ENCODE data around the gene RHNO1.

The RHNO1 gene, protein sequence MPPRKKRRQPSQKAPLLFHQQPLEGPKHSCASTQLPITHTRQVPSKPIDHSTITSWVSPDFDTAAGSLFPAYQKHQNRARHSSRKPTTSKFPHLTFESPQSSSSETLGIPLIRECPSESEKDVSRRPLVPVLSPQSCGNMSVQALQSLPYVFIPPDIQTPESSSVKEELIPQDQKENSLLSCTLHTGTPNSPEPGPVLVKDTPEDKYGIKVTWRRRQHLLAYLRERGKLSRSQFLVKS

DNA sequence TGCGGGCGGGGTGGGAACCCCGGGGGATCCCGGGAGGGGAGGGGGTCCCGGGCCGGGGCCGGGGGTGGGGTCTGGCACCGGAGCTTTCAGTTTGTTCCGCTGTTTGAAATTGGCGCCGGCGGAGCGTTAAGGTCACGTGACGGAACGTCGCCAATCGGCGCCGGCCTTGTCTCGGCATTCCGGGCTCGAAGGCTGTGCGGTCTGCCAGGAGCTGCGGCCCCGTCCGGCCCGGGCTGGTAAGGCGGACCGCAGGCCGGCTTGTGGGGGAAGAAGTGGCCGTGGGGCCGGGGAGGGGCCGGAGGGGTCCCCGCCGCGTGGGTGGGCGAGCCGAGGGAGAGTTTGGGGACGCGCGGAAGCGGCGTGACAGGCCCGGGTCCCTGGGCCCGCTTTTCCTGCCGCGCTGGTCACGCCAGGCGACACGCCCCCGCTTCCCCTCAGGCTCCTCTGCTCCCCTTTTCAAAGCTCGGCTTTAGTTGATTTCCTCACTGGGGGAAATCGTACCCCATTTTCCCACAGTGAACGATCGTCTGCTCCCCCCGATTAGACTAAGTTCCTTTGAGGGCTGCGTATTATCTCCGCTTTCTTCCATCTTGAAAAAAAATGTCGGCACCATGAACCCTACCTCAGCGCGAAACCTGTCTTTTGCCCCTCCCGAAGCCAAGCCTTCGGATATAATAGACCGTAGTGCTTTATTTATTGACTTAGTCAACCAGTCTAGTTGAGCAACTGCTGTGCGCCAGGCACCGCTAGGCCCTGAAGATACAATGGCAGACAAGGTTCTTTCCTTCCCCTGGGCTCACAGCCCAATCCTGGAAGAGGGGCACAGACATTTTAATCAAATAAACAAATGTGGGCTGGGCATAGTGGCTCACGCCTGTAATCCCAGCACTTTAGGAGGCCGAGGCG is at the start of gene RHNO1, which contains the start of gene FOXM1:
Gene RHNO1, plus strand, starts transcription at position 177 of the 906 bp plus-strand sequence. CDS start 8,144 bp downstream, outside the sequence.
Gene FOXM1, minus strand, starts transcription at position 128 of the 906 bp plus-strand sequence. CDS start 2,696 bp downstream, outside the sequence.
- peak; percentile 50 to 65 for DNase-seq

DNA sequence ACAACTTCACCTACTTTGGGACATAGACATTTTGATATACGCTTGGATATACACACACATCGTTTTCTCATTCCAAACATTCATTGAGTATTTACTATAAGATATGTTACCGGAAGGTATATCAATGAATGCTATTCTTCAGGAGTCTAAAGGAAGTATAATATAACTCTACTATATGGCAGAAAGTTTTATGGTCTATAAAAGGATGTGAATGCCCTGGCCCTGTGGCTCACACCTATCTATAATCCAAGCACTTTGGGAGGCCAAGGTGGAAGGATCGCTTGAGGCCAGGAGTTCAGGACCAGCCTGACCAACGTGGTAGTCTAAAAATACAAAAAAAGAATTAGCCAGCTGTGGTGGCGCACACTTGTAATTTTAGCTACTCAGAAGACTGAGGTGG is 47.7 kb upstream of the RHNO1 start:
- no peak for DNase-seq

DNA sequence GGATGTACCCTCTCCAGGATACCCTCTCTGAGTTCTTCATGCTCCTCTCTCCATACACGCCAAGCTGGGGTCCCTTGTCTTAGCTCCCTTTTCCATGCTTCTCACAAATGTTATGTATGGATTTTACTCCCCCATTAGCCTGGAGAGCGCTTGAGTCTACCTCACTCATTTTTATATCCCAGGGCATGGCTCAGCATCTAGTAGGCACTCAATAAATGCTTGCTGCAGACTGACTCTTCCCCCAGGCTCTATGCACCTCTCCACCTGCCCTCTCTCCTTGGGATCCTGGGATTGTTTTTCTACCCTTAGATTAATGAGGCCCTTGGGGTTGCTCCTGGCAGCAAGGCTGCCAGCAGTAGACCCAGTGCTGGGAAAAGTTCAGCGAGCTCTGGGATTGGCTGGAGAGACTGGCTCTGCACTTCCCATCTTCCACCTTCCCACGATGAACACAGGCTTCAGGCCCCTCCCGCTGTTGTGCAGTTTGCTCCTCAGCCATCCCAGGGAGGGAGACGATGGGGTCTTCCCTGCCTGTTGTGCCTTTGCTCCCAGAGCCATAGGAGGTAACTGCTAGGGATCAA is 44.4 kb upstream of the RHNO1 start:
- DNase-seq: no peak

DNA sequence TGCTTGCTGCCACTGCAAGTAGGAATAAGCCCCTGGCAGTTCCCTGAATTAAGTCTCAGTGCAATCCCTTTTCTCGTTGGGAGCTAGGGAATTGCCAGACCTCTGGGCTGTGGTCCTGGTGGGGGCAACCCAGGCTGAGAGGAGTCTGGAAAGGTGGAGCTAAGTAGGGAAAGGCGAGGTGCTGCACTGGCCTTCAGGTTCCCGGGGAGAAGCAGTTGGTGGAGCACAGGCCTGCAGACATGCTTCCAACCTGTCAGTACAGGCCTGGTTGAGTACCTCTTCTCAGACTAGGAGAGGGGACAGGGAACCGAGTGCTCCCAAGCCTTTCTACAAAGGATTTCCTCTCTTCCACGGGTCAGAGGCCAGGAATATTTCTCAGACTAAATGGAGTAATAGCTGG is 43.7 kb upstream of the RHNO1 start:
- peak; percentile 39 to 42 for DNase-seq

DNA sequence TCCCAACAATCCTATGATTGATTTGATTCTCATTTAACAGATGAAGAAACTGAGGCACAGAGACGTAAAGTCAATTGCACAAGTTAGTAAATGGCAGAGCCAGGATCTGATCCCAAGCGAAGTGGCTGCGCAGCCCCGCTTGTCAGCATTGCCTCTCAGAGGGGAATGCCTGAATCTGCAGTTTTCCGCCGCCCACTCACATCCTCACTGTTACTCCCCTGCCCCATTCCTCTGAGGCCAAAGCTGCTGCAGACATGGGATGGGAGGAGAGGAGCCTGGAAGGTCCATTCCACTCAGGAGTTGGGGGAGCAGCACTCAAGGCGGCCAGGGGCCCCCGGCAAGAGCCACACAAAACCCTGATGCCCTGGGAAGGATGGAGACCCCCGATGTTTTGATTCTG is 43.2 kb upstream of the RHNO1 start:
- no peak for DNase-seq

DNA sequence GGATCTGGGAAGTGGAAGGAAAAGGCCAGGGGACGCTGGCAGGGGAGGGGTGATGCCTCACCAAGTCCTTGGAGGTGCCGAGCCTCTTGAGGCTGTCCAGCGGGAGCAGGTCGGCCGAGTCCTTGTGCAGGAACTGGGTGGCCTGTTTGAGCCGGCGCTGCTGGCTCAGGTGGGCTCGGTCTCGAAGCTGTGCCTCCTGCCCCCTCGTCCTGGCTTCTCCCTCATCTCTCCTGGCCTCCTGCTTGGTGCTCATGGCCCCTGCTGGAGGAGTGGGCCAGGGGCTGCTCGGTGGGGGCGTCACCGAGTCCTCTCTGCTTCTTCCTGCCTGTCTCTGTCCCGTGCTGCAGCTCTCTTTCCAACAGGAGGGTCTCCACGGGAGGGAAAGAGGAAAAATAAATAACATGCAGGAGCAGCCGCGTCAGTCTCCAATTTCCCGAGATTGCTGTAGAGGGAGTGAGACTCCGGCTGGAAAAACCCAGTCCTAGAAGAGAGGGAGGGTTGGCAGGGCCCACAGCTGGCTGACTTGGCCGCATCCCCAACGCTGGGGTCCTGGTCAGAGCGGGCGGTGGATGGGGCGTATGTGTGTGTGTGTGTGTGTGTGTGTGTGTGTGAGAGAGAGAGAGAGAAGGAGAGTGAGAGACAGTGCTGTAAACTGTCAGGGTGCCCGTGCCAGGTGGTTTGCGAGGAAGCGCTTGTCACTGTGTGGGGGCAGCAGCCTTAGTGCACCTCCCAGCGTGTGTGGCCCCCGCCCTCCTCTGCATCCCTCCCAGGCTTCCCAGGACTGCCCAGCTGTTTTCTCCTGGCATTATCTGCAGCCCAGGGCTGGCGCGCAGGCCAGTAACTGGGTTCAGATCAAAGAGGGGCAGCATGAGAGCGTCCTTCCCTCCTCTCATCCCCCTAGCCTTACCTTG is 42.2 kb upstream of the RHNO1 start, which contains the start of gene NRIP2:
Gene NRIP2, minus strand, starts transcription at position 455 of the 911 bp plus-strand sequence. Its CDS starts 52 bp downstream, at position 403.
- no peak for DNase-seq

DNA sequence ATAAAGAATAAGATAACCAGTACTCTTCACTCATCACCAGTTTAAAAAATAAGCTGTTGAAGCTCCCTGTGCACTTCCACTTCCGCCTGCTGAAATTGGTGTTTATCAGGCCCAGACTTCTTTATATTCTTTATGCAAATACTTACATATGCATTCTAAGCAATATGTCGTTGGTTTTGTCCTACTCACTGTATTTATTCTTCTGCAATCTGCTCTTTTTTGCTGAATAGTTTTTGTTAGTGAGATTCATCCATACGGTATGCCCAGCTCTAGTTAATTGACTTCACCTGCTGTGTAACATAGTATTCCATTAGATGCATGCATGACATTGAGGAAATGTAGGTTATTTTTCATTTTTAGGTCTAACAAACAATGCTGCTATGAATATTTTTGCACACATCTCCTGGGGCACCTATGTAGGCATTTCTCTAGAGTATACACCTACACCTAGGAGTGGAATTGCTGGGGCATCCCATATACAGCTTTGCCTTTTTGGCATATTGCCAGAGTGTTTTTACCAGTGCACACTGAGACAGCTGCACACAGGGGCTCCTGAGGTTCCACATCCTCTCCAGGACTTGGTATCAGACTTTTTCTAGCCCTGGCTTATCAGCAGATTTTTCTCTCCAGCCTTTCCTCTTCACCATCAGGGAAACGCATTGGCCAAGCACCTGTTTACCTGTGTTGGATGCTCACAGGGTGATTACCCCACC is 41.2 kb upstream of the RHNO1 start:
- no peak for DNase-seq

DNA sequence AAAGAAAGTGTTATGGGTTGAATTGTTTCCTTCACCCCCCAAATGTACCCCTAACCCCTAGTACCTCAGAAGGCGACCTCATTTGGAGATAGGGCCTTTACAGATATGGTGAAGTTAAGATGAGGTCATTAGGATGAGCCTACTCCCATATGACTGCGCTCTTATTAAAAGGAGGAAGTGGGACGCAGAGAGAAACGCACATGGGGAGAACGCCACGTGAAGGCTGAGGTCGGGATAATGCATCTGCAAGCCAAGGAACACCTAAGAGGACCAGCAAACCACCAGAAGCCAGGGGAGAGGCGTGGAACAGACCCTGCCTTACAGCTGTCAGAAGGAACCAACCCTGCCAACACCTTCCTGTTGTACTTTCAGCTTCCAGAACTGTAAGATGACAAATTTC is 40.4 kb upstream of the RHNO1 start:
- DNase-seq: no peak

DNA sequence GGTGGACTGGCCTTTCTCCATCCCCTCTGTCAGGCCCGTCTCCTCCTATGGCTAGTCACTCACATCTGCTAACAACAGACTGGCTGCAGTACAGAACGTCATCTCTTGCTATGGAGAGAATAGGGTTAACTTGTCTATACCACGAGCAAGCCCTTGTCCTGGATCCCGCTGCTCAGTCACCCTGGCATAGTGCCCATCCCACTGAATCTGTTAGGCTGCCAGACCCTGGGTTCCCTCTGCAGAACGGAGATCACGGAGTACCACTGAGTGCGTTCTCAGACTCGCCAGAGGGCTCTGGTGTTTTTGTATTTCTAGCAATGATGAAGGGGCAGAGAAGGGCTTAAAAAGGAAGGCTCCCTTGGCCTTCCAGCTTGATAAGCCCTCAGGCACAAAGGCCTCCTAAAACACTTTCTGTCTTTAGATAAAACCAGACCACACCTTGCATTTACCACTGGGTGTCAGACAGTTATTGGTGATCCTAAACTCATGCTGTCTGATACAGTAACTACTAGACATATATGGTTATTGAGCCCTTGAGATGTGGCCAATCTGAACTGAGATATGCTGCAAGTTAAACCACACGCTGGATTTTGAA is 35.9 kb upstream of the RHNO1 start:
- DNase-seq: no peak

DNA sequence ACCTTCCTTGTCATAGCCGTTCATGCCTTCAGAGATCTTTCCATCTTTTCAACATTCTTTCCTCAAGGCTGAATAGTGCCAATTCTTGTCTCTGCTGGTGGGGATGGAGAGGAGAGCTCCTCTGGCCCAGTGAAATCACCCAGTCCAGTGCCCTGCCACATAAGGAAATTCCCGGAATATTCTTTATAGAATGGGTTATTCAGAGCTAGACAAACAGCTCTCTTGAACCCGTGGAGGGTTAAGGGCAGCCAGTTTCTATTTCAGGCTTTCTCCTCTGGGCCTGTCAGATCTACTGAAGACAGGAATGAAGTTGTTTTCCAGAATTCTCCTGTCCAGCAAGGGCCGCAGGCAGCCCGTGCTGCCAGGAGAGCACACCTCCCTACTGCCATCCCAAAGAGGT is 34.1 kb upstream of the RHNO1 start:
- DNase-seq: no peak

DNA sequence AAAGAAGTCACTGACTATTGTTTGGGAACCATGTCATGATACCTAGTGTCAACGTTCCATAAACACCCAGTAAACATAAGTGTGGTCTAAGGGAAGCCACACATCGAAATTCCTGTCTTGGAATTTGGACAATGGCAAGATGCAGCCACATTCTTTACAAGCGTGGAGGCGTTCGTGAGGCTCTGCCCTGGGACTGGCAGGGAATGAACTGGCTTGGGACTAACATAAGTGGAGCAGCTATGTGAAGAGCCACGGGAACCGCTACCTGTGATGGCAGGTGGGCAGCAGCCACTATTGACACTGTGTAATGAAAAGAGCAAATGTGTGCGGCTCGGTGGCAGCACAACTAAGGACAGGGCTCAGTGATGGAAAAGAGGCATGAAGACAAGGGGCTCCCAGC is 32.2 kb upstream of the RHNO1 start:
- DNase-seq: no peak

DNA sequence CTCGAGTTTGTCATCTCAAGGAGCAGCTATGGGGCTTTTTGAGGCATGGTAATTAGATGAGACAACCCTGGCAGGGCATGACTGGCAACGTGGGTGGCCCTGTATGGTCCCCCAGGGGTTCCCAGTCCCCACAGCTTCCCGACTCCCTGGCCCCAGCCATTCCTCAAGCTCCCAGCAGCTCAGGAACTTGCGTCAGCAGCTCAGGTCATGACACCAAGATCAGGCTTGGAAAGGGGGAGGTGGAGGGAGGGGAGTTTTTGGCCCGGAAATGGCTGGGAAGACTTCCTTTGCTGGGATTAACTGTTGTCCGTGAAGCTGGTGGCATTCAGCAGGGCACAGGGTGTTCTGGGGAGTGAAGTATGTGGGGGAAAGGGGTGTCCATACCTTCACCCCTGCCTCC is 31.7 kb upstream of the RHNO1 start:
- DNase-seq: no peak

DNA sequence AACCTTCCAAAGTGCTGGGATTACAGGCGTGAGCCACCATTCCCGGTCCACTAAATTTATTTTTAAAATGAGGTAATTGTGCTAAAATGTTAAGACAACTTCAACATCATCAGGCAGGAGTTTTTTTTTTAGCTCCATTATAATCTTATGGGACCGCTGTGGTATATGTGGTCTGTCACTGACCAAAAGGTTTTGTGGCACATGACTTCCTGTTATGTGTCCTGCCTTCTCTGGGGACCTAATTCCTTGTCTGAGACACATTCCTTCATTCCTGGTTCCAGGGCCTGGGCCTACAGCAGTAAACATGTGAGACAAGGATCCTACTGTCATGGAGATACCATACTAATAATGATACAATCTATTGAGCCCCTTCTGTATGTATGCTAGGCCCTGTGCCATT is 25.1 kb upstream of the RHNO1 start:
- DNase-seq: no peak

DNA sequence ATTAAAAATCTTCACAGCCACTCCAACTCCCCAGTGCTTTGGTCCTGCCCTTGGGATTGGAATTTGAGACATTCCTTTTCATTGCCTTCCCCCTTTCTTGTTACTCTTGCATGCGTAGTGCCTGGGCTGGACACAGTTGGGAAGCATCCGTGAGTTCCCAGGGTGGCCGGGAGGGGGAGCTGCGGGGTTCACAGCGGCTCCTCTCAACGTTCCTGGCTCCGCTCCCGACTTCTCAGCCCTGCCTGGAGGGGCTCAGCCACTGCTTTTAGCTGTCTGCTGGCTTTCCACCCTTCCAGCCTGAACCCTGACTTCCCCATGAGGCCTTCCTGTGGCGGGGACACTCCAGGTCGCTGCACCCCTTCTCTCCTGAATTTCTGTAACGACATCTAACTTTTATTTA is 23.4 kb upstream of the RHNO1 start:
- DNase-seq: no peak

DNA sequence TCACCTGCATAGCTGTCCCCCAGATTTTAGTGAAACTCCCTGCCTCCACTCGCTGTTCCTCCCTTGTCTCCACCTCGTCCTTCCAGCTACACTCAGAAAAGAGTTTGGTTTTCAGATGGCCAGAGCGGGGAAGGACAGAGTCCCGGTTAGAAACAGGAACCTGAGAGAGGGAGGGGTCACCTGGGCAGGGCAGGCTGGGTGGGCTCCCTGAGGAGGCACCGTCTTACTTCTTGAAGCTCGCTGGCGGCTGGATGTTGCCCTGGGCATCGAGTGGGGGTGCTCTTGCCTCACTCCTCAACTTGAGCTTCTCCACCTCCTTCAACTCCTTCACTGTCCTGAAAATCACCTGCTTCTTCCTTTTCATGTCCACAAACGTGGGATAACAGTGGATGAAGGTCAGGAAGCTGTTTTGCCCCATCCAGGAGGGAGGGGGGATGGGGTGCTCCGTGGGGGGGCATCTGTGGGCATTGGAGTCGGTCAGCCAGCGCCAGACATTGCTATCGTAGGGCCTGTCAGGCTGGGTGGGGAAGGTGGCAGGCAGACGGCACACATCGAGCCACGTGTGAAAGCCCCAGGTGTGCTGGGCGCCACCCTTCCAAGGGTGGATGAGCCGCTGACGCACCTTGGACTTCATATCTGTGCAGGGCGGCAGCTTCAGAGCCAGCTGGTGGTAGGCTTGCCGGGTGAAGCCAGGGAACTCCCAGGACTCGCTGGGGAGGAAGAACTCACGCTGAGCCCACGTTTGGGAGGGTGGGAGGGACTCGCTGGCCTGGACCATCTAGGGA is 22.2 kb upstream of the RHNO1 start:
- no peak for DNase-seq

DNA sequence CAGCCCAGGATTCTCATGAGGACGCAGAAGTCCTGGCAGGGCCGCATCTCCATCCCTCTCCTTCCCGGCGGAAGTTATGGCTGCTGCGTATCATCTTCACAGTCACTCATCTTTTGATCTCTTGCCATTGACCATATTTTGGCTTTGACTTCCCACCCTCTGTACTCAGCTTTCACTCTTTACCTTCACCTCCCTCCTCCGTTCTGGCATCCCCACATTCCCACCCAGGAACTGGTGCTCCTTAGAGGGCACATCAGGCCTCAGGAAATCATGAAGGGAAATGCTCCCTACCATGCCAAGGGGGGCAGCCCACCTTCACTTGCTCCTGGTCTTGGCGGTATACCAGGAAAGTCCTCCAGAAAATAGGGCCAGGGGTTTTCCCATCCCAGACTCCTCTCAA is 21.5 kb upstream of the RHNO1 start:
- no peak for DNase-seq

DNA sequence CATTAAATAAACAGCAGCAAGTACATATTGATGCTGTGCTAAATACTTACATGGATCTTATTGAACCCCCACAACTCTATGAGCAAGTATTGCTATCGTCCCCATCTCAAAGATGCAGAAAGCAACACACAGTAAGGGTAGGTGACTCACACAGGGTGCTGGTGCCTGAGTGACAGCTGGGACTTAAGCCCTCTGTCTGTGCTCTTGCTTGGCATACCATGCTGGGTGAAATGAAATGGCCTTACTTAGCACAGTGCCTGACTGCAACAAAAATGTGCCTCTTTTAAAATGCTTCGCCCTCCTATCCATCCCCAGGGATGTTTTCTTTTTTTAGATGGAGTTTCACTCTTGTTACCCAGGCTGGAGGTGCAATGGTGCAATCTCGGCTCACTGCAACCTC is 21.0 kb upstream of the RHNO1 start:
- no peak for DNase-seq

DNA sequence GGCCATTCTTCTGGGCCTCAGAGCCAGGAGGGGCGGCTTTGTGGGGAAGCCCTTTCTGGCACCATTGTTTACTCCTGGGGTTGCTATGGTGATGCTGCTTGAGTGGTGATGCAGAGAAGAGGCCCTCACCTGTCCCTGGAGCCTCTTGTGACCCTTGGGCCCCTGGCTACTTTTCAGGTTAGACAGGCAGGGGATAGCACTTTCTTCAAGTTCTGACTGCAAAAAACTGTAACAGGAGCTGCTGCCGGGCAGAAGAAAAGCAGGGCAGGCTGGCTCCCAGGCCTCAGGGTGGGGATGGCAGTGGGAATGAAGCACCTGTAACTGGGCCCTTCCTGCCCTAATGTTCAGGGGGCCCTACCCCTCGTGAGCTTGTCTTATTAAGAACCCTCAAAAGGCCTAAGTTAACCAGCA is 20.0 kb upstream of the RHNO1 start, which contains the start of gene TEX52:
Gene TEX52, minus strand, starts transcription at position 19 of the 411 bp plus-strand sequence. Its CDS starts 13 bp downstream, at position 6.
- no peak for DNase-seq

DNA sequence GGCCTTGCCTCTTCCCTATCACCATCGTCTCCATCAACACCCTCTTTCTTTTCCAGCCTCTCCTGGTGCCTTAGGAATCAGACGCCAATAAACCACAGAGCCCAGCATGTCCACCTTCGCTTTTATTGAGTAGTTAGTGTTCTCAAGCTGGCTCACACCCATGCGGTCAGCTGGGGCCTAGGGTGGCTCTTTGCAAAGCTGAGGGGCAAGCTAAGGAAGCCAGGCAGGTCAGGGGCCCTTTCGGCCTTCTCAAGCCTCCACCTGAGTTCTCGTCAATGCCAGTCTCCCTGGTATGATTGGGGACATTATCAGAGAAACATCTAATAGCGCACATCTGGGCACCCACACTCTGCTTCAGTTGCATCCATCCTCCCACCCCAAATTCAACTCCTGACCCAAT is 19.4 kb upstream of the RHNO1 start:
- DNase-seq: no peak

DNA sequence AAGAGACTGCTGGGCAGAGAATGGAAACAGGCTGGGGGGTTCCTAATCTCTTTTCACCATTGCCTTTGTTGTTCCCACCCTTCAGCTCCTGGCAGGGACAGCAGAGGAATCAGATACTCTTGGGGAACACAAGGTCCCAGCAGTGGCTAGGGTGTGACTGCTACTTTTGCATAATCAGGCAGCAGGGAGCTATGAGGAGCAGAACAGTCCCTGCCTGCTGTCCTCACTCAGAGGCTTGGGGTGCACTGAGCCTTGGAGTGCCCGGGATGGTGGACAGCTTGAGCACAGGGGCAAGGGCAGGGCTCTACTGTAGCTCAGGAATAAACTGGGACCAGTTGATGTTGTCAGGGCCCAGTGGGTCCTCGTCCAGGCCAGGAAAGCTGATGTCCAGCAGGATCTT is 18.7 kb upstream of the RHNO1 start:
- no peak for DNase-seq
